Activated naive CD8-positive, alpha-beta T cell (primary cell): ENCODE results near the gene TRAPPC2L.
"Not testable (repeated sequence)": the region's sequence is repeated elsewhere in the genome, so short reads cannot be mapped to it uniquely, and the experiment has no call there.

Source experiments
- H3K27ac Mint-ChIP-seq: one replicate; pipeline ENCODE4 v1.8.0; 2021; ENCODE audit warnings: mixed read lengths
- H3K27me3 Mint-ChIP-seq: one replicate; pipeline ENCODE4 v1.8.0; 2021; ENCODE audit warnings: mixed read lengths
- H3K36me3 Mint-ChIP-seq: one replicate; pipeline ENCODE4 v1.8.0; 2021; ENCODE audit warnings: mixed read lengths
- H3K4me1 Mint-ChIP-seq: one replicate; pipeline ENCODE4 v1.8.0; 2021; ENCODE audit warnings: low read depth, mixed read lengths
- H3K4me3 Mint-ChIP-seq: one replicate; pipeline ENCODE4 v1.8.0; 2021; ENCODE audit warnings: mild to moderate bottlenecking, mixed read lengths
- H3K9me3 Mint-ChIP-seq: one replicate; pipeline ENCODE4 v1.8.0; 2021; ENCODE audit warnings: low read depth, mixed read lengths

Gene TRAPPC2L

GRCh38 chr16:88881007-88881615 is 24.2 kb downstream of the TRAPPC2L start:
- Mint-ChIP-seq H3K4me3 (no peak overlapping the region), H3K4me1 (peaks cover 1% of the 10 kb centered on the region), H3K36me3 (no peaks in the 10 kb centered on the region), H3K27me3 (no peaks in the 10 kb centered on the region), H3K9me3 (no peaks in the 10 kb centered on the region), H3K27ac (no peak overlapping the region)

GRCh38 chr16:88881675-88882357 is 24.9 kb downstream of the TRAPPC2L start:
- Mint-ChIP-seq H3K36me3 (no peaks in the 10 kb centered on the region), H3K27me3 (no peaks in the 10 kb centered on the region), H3K27ac (no peak overlapping the region), H3K4me1 (peaks cover 1% of the 10 kb centered on the region), H3K4me3 (no peak overlapping the region), H3K9me3 (no peaks in the 10 kb centered on the region)

GRCh38 chr16:88882358-88883030 is 25.6 kb downstream of the TRAPPC2L start:
- Mint-ChIP-seq H3K27ac (no peak overlapping the region), H3K36me3 (no peaks in the 10 kb centered on the region), H3K4me3 (no peak overlapping the region), H3K9me3 (no peaks in the 10 kb centered on the region), H3K4me1 (peaks cover 1% of the 10 kb centered on the region), H3K27me3 (no peaks in the 10 kb centered on the region)

DNA sequence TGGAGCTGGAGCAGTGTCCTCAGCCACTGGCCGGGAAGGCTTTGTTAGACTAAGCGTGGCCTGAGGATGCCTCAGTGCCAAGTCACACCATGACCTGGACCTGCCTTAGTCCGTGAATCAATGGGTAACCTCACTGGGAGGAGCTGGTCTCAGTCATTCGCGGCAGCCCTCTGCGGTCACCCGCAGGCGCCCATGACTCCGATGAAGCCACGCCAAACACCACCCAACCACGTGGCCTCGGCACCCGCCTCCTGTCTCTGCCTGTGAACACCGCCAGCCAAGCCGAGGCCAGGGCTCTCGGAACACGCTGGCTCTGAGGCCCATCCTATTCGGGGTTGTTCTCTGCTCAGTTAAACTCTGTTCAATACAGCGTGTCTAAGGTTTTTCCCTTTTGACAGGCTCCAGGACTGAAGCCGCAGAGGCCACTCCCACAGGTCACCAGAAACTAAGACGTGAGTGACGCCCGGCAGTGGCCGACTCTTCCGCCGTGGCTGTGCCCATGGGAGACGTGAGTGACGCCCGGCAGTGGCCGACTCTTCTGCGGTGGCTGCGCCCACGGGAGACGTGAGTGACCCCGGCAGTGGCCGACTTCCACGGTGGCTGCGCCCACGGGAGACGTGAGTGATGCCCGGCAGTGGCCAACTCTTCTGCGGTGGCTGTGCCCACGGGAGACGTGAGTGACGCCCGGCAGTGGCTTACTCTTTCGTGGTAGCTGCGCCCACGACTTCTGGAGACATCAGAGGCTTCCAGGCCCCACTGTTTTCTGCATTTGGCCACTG is 26.4 kb downstream of the TRAPPC2L start:
- Mint-ChIP-seq H3K27me3 (no peaks in the 10 kb centered on the region), H3K36me3 (no peaks in the 10 kb centered on the region), H3K27ac (no peak overlapping the region), H3K4me3 (no peak overlapping the region), H3K9me3 (no peaks in the 10 kb centered on the region), H3K4me1 (peaks cover 1% of the 10 kb centered on the region)

GRCh38 chr16:88883946-88884345 is 27.0 kb downstream of the TRAPPC2L start:
- no peaks in the 10 kb centered on the region for H3K9me3 Mint-ChIP-seq
- no peak overlapping the region for H3K27ac Mint-ChIP-seq
- H3K36me3 Mint-ChIP-seq = no peaks in the 10 kb centered on the region
- no peaks in the 10 kb centered on the region for H3K27me3 Mint-ChIP-seq
- no peak overlapping the region for H3K4me3 Mint-ChIP-seq
- H3K4me1 Mint-ChIP-seq = peaks cover 1% of the 10 kb centered on the region

DNA sequence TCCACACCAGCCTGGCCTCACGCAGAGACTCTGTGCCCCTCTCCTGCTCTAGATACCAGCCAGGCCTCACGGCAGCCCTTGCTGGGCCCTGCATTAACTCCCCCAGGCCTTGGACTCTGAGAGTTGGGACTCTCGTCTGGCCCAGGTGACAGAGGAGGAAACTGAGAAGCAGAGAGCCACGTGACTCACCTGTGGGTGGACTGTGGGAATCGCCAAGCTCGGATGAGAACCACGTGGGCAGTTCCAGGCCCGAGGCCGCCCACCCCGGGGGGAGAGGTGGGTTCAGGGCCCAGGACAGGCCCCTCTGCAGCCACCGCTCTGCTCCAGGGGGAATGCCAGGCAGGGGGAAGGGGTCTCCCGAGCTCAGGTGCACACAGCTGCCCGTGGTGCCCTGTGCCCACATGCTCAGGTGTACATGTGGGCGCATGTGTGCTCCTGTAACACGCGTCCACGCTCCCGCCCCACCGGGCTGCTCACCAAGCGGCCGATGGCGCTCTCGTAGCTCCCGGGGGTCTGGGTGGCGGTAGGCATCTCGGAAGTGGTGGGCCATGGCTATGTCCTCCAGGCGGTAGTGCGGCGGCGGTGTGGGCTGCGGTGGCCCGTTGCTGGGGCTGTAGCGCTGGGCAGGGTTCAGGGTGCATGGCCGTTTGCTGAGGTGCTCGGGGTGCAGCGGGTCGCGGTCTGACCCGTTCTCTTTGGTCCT is 27.8 kb downstream of the TRAPPC2L start:
- H3K36me3 Mint-ChIP-seq = no peaks in the 10 kb centered on the region
- no peaks in the 10 kb centered on the region for H3K27me3 Mint-ChIP-seq
- H3K9me3 Mint-ChIP-seq = no peaks in the 10 kb centered on the region
- no peak overlapping the region for H3K4me3 Mint-ChIP-seq
- H3K4me1 Mint-ChIP-seq = peaks cover 1% of the 10 kb centered on the region
- H3K27ac Mint-ChIP-seq = no peak overlapping the region

- Mint-ChIP-seq H3K27me3 (no peaks in the 10 kb centered on the region), H3K36me3 (no peaks in the 10 kb centered on the region), H3K27ac (no peak overlapping the region), H3K9me3 (no peaks in the 10 kb centered on the region), H3K4me3 (no peak overlapping the region), H3K4me1 (peaks cover 1% of the 10 kb centered on the region)
Observed at GRCh38 chr16:88885693-88886280, 28.9 kb downstream of the TRAPPC2L start.

GRCh38 chr16:88886420-88886844 is 29.5 kb downstream of the TRAPPC2L start:
- Mint-ChIP-seq H3K36me3 (no peaks in the 10 kb centered on the region), H3K4me1 (peaks cover 1% of the 10 kb centered on the region), H3K27ac (no peak overlapping the region), H3K27me3 (no peaks in the 10 kb centered on the region), H3K9me3 (no peaks in the 10 kb centered on the region), H3K4me3 (no peak overlapping the region)

DNA sequence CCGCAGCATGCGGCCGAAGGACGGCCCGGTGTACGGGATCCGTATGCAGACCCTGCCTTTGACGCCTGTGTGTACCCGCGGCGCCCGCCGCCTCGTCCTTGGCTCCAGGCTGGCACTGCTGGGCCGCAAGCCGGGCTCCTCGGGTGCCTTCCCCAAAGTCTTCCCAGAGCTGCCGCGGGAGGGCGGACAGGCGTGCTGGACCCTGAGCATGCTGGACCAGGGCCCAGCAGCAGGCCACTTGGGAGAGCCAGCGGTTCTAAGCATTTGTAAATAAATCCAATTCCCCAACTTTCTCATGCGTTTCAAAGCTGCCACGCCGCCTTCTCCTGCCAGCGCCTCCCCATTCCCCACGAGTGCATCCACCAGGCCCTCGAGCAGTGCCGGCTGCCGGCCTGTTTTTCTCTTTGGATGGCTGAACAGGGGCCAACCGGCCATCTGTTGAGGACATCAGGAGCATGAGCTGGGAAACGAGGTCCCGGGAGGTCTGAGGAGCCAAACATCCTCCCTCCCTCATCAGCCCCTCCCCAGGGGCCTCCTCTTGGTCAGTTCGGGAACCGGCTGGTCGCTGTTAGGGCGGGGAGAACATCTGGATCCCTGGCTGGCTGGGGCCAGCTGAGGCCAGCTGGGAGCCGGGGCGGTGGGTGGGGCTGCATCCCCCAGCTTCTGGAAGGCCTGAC is 30.1 kb downstream of the TRAPPC2L start:
- H3K9me3 Mint-ChIP-seq = no peaks in the 10 kb centered on the region
- H3K27me3 Mint-ChIP-seq = no peaks in the 10 kb centered on the region
- no peak overlapping the region for H3K27ac Mint-ChIP-seq
- H3K36me3 Mint-ChIP-seq = no peaks in the 10 kb centered on the region
- H3K4me1 Mint-ChIP-seq = peaks cover 1% of the 10 kb centered on the region
- no peak overlapping the region for H3K4me3 Mint-ChIP-seq

GRCh38 chr16:88888057-88888456 is 31.1 kb downstream of the TRAPPC2L start:
- no peaks in the 10 kb centered on the region for H3K27me3 Mint-ChIP-seq
- no peaks in the 10 kb centered on the region for H3K9me3 Mint-ChIP-seq

GRCh38 chr16:88888461-88889387 is 31.8 kb downstream of the TRAPPC2L start:
- Mint-ChIP-seq H3K4me3 (no peak overlapping the region), H3K36me3 (no peaks in the 10 kb centered on the region), H3K9me3 (no peaks in the 10 kb centered on the region), H3K27me3 (no peaks in the 10 kb centered on the region), H3K4me1 (no peaks in the 10 kb centered on the region), H3K27ac (no peak overlapping the region)

More at GRCh38 chr16:88888057-88888456, 31.1 kb downstream of the TRAPPC2L start:
- Mint-ChIP-seq H3K4me3 (no peak overlapping the region), H3K27ac (no peak overlapping the region), H3K36me3 (no peaks in the 10 kb centered on the region), H3K4me1 (no peaks in the 10 kb centered on the region)

DNA sequence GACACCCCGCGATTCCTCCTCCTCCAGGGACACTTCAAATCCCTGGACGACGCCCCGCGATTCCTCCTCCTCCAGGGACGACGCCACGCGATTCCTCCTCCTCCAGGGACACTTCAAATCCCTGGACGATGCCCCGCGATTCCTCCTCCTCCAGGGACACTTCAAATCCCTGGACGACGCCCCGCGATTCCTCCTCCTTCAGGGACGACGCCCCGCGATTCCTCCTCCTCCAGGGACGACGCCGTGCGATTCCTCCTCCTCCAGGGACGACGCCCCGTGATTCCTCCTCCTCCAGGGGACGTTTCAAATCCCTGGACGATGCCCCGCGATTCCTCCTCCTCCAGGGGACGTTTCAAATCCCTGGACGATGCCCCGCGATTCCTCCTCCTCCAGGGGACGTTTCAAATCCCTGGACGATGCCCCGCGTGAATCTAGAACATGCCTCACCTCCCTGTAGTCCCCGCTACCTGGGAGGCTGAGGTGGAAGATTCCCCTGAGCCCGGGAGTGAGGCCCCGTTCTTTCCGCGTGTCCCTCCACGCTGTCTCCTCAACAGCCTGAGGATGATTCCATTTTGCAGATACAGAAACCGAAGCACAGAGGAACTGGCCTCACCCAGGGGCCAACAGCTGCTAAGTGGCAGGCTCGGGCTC is 32.9 kb downstream of the TRAPPC2L start:
- H3K4me3 Mint-ChIP-seq, H3K9me3 Mint-ChIP-seq, H3K36me3 Mint-ChIP-seq, H3K27me3 Mint-ChIP-seq, H3K27ac Mint-ChIP-seq, H3K4me1 Mint-ChIP-seq: not testable (repeated sequence)

DNA sequence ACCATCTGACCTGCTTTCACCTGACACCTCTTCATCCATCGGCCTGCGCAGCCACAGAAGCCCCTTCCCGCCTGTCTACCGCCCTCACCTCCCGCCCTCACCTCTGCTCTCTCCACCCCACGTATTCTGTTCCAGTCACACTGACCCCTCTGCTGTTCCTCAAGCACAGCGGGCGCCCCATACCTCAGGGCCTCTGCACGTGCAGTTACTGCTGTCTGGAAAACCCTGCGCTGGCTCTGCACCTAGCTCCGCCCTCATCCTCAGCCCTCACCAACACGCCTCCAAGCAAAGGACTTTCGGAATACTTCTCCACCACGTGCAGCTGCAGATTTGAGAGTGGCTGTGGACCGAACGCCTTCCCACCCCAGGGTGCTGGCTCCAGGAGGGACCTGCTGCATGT is 34.2 kb downstream of the TRAPPC2L start:
- Mint-ChIP-seq H3K27me3 (no peaks in the 10 kb centered on the region), H3K9me3 (no peaks in the 10 kb centered on the region), H3K36me3 (no peaks in the 10 kb centered on the region), H3K27ac (no peak overlapping the region), H3K4me3 (no peak overlapping the region), H3K4me1 (no peaks in the 10 kb centered on the region)
